ENCODE results near the gene CHST12. TPM values are rescaled to one million over a fixed set of nuclear protein-coding genes. Genes with fewer than 3 reads are reported as not detected.
"Not testable (repeated sequence)": the region's sequence is repeated elsewhere in the genome, so short reads cannot be mapped to it uniquely, and the experiment has no call there.

Gene CHST12
- total RNA-seq, 1 donor from 2014 or later, result 9.8 TPM

DNA sequence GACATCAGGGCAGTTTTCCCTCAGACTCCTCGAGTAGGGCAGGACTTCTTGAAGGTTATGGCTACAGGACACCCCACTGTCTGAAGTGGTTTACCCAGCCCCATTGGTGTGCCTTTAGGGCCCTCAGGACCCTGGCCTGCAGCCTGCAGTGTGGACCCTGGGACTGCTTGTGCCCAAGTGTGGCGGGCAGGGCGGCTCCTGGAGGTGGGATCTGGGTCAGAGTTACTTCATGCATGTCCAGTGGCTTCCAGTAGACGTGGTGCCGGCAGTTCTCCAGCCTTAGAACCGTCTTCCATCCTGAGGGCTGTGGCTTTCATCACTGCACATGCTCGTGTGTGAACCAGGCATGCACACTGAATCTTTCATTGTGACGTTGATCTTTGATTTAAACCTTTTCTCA is 32.1 kb upstream of the CHST12 start:
- Mint-ChIP-seq H3K27me3 (ENCODE audit: low read depth) (no peaks in the 10 kb centered on the region), H3K36me3 (ENCODE audit: low read depth) (peaks cover 88% of the 10 kb centered on the region), H3K27ac (no peak overlapping the region), H3K9me3 (no peaks in the 10 kb centered on the region), H3K4me3 (ENCODE audit: low read depth) (no peak overlapping the region), H3K4me1 (ENCODE audit: low read depth) (no peaks in the 10 kb centered on the region)
- intact Hi-C loops (cut with micrococcal nuclease), result no loop called here
- DNase-seq (ENCODE audit: low spot score), result no peak

DNA sequence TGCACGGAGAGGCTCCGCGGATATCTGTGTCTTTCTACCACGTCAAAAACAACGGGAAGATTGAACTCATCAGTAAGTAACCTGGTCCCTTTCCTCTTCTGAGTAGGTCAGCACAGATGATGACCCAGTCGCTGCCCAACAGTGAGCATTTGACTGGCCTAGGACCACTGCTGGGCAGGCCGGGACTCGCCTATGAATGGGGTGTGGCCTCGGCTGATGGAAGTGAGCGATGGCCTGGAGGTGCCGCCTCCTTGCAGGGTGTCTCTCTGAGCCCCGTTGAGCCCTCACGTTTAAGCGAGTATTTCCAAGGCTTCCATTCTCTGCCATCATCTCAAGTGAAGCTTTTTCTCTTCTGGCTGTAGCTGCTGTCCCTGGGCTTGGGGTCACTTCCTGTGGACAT is 30.7 kb upstream of the CHST12 start:
- Mint-ChIP-seq H3K27ac (no peak overlapping the region), H3K27me3 (ENCODE audit: low read depth) (no peaks in the 10 kb centered on the region), H3K4me1 (ENCODE audit: low read depth) (no peaks in the 10 kb centered on the region), H3K4me3 (ENCODE audit: low read depth) (no peak overlapping the region), H3K9me3 (no peaks in the 10 kb centered on the region), H3K36me3 (ENCODE audit: low read depth) (peaks cover 85% of the 10 kb centered on the region)
- DNase-seq (ENCODE audit: low spot score), result no peak
- intact Hi-C loops (cut with micrococcal nuclease), result no loop called here

DNA sequence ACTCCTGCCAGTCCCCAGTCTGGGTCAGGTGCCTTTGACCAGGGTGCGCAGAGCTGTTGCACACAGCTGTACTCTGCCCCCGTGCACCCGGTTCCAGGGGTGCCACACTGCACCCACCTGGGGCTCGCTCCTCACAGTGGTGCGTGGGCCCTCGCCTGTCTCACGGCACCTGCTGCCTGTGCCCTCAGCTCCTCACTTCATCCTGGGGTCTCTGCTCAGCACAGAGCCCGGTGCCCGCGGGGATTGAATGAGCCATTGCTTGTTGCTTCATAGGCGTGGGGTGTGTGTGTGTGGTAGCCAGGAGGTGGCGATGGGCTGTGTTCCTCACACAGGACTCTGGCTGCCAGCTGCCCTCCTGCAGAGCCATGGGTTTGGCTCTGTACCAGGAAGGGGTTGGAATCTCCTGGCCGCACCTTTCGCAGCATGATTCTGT is 30.3 kb upstream of the CHST12 start:
- H3K4me1 Mint-ChIP-seq (ENCODE audit: low read depth), result no peaks in the 10 kb centered on the region
- H3K36me3 Mint-ChIP-seq (ENCODE audit: low read depth), result peaks cover 83% of the 10 kb centered on the region
- intact Hi-C loops (cut with micrococcal nuclease), result no loop called here
- H3K4me3 Mint-ChIP-seq (ENCODE audit: low read depth), result no peak overlapping the region
- H3K27ac Mint-ChIP-seq, result no peak overlapping the region
- H3K9me3 Mint-ChIP-seq, result no peaks in the 10 kb centered on the region
- H3K27me3 Mint-ChIP-seq (ENCODE audit: low read depth), result no peaks in the 10 kb centered on the region
- no peak for DNase-seq (ENCODE audit: low spot score)

- Mint-ChIP-seq H3K27me3 (ENCODE audit: low read depth) (no peaks in the 10 kb centered on the region), H3K27ac (no peak overlapping the region), H3K4me1 (ENCODE audit: low read depth) (no peaks in the 10 kb centered on the region), H3K36me3 (ENCODE audit: low read depth) (peaks cover 83% of the 10 kb centered on the region), H3K9me3 (no peaks in the 10 kb centered on the region), H3K4me3 (ENCODE audit: low read depth) (no peak overlapping the region)
- intact Hi-C loops (cut with micrococcal nuclease), result no loop called here
- no peak for DNase-seq (ENCODE audit: low spot score)
Measured at GRCh38 chr7:2373646-2374045, 29.8 kb upstream of the CHST12 start.

DNA sequence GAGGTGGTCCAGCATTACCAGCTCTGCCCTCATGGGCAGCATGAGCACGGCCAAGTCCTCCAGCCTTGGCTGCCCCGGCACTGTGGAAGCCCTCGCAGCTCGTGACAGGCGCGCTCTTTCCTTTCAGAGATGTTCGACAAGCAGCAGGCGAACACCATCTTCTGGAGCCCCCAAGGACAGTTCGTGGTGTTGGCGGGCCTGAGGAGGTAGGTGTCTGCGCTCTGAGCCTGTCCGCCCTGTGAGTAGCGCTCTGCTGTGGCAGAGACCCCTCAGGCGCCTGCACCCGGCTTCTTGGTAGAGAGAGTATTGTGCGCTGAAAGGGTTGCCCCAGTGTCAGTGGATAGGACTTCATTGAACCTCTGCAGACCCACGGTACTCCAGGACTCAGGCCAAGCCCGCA is 29.0 kb upstream of the CHST12 start:
- intact Hi-C loops (cut with micrococcal nuclease), result no loop called here
- H3K27ac Mint-ChIP-seq, result no peak overlapping the region
- H3K36me3 Mint-ChIP-seq (ENCODE audit: low read depth), result peaks cover 83% of the 10 kb centered on the region
- no peak overlapping the region for H3K4me3 Mint-ChIP-seq (ENCODE audit: low read depth)
- DNase-seq (ENCODE audit: low spot score), result no peak
- no peaks in the 10 kb centered on the region for H3K4me1 Mint-ChIP-seq (ENCODE audit: low read depth)
- H3K27me3 Mint-ChIP-seq (ENCODE audit: low read depth), result no peaks in the 10 kb centered on the region
- H3K9me3 Mint-ChIP-seq, result no peaks in the 10 kb centered on the region

DNA sequence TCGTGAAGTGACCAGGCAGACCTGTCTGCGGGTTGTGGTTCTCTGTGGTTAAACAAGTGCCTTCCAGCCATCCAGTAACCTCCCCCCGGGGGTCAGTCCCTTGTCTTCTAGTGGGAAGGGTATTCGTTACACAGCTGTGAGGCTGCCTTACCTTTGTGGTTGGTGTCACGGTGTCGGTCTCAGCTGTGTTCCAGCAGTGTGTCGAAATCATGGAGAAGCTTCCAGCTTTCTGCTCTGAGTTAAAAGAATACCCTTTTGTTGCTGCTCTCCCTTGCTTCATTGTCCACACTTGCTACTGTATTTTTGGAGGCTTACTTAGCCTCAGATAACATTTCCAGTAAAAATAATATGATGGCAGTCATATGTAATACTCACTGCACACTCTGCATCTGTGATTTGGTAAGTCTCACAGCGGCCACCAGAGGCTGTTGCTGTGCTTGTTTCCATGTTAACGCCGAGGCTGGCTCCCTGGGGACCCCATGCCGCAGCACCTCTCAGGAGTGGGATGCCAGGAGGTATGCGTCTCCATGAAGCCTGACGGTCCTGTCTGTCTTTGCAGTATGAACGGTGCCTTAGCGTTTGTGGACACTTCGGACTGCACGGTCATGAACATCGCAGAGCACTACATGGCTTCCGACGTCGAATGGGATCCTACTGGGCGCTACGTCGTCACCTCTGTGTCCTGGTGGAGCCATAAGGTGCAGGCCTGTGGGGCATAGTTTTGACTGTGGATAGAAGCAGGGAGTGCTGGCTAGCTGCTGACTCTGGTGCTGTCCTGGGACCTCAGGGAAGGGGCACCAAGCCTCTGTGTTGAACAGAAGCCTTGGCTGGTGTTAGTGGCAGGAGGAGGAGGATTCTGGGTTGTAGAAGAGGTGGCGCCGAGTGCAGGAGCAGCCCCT is 28.3 kb upstream of the CHST12 start:
- no peaks in the 10 kb centered on the region for H3K9me3 Mint-ChIP-seq
- intact Hi-C loops (cut with micrococcal nuclease), result no loop called here
- H3K4me3 Mint-ChIP-seq (ENCODE audit: low read depth), result no peak overlapping the region
- H3K4me1 Mint-ChIP-seq (ENCODE audit: low read depth), result no peaks in the 10 kb centered on the region
- peaks cover 86% of the 10 kb centered on the region for H3K36me3 Mint-ChIP-seq (ENCODE audit: low read depth)
- no peaks in the 10 kb centered on the region for H3K27me3 Mint-ChIP-seq (ENCODE audit: low read depth)
- DNase-seq (ENCODE audit: low spot score), result no peak
- H3K27ac Mint-ChIP-seq, result no peak overlapping the region

DNA sequence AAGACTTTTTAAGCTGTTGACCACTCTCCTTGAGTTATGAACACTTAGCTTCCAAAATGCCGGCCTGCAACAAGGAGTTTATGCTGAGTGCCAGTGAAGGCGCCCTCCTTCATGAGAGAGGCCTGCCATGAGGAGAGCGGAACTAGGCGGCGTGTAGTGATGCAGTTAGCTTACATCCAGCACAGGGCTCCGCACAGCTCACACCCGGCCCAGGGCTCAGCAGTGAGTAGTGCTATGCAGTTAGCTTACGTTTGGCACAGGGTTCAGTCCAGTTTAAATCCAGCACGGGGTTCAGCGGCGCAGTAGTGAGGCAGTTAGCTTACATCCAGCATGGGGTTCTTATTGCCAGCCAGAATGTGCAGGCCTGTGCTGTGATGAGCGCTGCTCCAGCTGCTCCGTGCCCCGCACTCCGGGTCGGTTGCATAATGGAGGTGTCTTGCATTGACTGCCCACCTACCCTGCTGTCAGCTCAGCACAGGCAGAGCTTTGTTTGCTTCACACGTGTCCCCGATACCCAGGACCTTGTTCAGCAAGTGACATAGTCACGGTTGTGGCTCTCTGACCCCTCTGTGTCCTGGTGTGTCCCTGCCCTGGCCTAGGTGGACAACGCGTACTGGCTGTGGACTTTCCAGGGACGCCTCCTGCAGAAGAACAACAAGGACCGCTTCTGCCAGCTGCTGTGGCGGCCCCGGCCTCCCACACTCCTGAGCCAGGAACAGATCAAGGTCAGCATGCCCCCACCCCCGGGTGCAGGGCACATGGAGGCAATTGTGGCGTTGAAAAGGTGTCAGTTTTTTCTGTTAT is 26.9 kb upstream of the CHST12 start:
- no peaks in the 10 kb centered on the region for H3K27me3 Mint-ChIP-seq (ENCODE audit: low read depth)
- no peak for DNase-seq (ENCODE audit: low spot score)
- H3K36me3 Mint-ChIP-seq (ENCODE audit: low read depth), result peaks cover 91% of the 10 kb centered on the region
- intact Hi-C loops (cut with micrococcal nuclease), result no loop called here
- no peak overlapping the region for H3K4me3 Mint-ChIP-seq (ENCODE audit: low read depth)
- no peaks in the 10 kb centered on the region for H3K9me3 Mint-ChIP-seq
- no peak overlapping the region for H3K27ac Mint-ChIP-seq
- no peaks in the 10 kb centered on the region for H3K4me1 Mint-ChIP-seq (ENCODE audit: low read depth)

GRCh38 chr7:2377492-2377891 is 25.9 kb upstream of the CHST12 start:
- H3K27ac Mint-ChIP-seq; H3K27me3 Mint-ChIP-seq (ENCODE audit: low read depth); H3K4me3 Mint-ChIP-seq (ENCODE audit: low read depth); H3K4me1 Mint-ChIP-seq (ENCODE audit: low read depth); intact Hi-C loops (cut with micrococcal nuclease); DNase-seq (ENCODE audit: low spot score); H3K9me3 Mint-ChIP-seq: not testable (repeated sequence)
- peaks cover 87% of the 10 kb centered on the region for H3K36me3 Mint-ChIP-seq (ENCODE audit: low read depth)

DNA sequence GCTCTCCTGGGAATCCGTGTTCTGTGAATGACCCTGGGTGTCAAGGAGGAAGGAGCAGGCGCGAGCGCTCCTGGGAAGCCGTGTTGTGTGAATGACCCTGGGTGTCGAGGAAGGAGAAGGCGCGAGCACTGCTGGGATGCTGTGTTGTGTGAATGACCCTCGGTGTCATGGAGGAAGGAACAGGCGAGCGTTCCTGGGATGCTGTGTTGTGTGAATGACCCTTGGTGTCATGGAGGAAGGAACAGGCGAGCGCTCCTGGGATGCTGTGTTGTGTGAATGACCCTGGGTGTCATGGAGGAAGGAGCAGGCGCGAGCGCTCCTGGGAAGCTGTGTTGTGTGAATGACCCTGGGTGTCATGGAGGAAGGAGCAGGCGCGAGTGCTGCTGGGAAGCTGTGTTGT is 25.3 kb upstream of the CHST12 start:
- intact Hi-C loops (cut with micrococcal nuclease); DNase-seq (ENCODE audit: low spot score); H3K4me3 Mint-ChIP-seq (ENCODE audit: low read depth); H3K4me1 Mint-ChIP-seq (ENCODE audit: low read depth); H3K27ac Mint-ChIP-seq; H3K27me3 Mint-ChIP-seq (ENCODE audit: low read depth); H3K9me3 Mint-ChIP-seq: not testable (repeated sequence)
- peaks cover 83% of the 10 kb centered on the region for H3K36me3 Mint-ChIP-seq (ENCODE audit: low read depth)

DNA sequence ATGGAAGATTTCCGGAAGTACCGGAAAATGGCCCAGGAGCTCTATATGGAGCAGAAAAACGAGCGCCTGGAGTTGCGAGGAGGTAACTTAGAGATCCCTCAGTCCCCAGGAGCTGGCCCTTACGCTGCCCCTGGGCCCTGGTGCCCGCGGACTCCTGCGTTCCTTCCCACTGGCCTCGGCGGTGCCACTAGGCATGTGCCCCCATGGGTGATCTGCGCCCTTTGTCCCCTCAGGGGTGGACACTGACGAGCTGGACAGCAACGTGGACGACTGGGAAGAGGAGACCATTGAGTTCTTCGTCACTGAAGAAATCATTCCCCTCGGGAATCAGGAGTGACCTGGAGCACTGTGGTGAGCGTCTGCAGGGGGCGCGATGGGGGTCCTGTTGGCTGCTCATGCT is 24.2 kb upstream of the CHST12 start:
- intact Hi-C loops (cut with micrococcal nuclease), result no loop called here
- Mint-ChIP-seq H3K27me3 (ENCODE audit: low read depth) (no peaks in the 10 kb centered on the region), H3K36me3 (ENCODE audit: low read depth) (peaks cover 74% of the 10 kb centered on the region), H3K4me1 (ENCODE audit: low read depth) (no peaks in the 10 kb centered on the region), H3K9me3 (no peaks in the 10 kb centered on the region), H3K4me3 (ENCODE audit: low read depth) (no peak overlapping the region), H3K27ac (no peak overlapping the region)
- no peak for DNase-seq (ENCODE audit: low spot score)

DNA sequence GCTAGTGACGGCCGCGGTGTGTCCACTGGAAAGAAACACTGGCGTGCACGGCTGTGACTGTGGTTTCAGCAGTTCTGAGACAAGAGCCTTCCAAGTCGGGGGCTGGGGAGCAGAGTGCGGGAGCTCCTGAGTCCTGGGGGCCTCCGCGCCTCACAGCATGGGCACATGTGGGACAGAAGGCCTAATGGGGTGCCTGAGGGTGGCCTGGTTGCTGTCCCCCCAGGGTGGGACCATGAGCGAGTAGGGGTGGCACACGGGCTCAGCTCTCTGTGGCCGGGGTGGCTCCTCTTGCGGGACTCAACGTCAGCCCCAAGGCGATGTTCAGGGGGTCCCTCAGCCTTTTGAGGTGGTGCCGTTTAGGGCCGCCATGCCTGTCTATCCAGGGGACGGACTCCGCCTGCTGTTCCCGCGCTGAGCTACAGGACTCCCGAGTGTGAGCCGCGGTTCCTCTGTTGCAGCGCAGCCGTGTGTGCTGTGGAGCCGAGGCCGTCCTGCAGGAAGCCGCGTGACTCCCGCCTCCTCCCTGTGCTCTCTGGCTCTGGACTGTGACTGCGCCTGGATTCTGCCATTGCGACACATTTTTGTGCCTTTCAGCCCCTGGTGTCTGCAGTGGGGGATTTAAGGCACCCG is 23.5 kb upstream of the CHST12 start:
- intact Hi-C loops (cut with micrococcal nuclease), result no loop called here
- Mint-ChIP-seq H3K36me3 (ENCODE audit: low read depth) (peaks cover 69% of the 10 kb centered on the region), H3K27ac (no peak overlapping the region), H3K27me3 (ENCODE audit: low read depth) (no peaks in the 10 kb centered on the region), H3K4me3 (ENCODE audit: low read depth) (no peak overlapping the region), H3K9me3 (no peaks in the 10 kb centered on the region), H3K4me1 (ENCODE audit: low read depth) (no peaks in the 10 kb centered on the region)
- no peak for DNase-seq (ENCODE audit: low spot score)

GRCh38 chr7:2380461-2380860 is 22.9 kb upstream of the CHST12 start:
- no peaks in the 10 kb centered on the region for H3K9me3 Mint-ChIP-seq
- H3K36me3 Mint-ChIP-seq (ENCODE audit: low read depth), result peaks cover 64% of the 10 kb centered on the region
- H3K4me1 Mint-ChIP-seq (ENCODE audit: low read depth), result no peaks in the 10 kb centered on the region
- no peak overlapping the region for H3K27ac Mint-ChIP-seq
- no peaks in the 10 kb centered on the region for H3K27me3 Mint-ChIP-seq (ENCODE audit: low read depth)
- DNase-seq (ENCODE audit: low spot score), result no peak
- H3K4me3 Mint-ChIP-seq (ENCODE audit: low read depth), result no peak overlapping the region
- intact Hi-C loops (cut with micrococcal nuclease), result no loop called here

DNA sequence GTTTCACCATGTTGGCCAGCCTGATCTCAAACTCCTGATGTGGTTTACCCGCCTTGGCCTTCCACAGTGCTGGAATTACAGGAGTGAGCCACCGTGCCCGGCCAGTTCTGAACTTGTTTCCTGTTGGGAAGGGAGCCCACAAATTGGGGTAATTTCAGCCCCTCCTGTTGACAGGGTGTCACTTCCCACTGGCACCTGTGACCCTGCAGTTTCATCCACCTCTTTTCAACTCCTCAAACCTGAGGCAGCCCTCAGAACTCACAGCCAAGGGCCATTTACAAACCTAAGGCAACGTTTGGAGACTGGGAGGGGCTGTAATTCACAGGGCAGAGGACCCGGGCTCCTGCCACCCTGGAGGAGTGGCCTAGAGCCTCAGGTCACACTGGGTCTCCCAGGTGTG is 22.2 kb upstream of the CHST12 start:
- intact Hi-C loops (cut with micrococcal nuclease), result no loop called here
- no peak overlapping the region for H3K4me3 Mint-ChIP-seq (ENCODE audit: low read depth)
- peaks cover 56% of the 10 kb centered on the region for H3K36me3 Mint-ChIP-seq (ENCODE audit: low read depth)
- H3K27ac Mint-ChIP-seq, result no peak overlapping the region
- no peaks in the 10 kb centered on the region for H3K4me1 Mint-ChIP-seq (ENCODE audit: low read depth)
- H3K9me3 Mint-ChIP-seq, result no peaks in the 10 kb centered on the region
- no peak for DNase-seq (ENCODE audit: low spot score)
- H3K27me3 Mint-ChIP-seq (ENCODE audit: low read depth), result no peaks in the 10 kb centered on the region

Data from activated T-helper 2 cell treated with anti-CD3 and anti-CD28 coated beads, Interferon-gamma antibody, Interleukin-2, Interleukin-4, amounts not matched to agents 10 μg/mL and 5 μg/mL and 100 μg/mL, durations not matched to agents 14 hours and 24 hours and 36 hours (primary cell).